ENCODE results near the gene SNIP1.
"Not testable (repeated sequence)": the region's sequence is repeated elsewhere in the genome, so short reads cannot be mapped to it uniquely, and the experiment has no call there.

SNIP1 gene

GRCh38 chr1:37506740-37507139 is 47.4 kb downstream of the SNIP1 start:
- Histone ChIP-seq H3K36me3 (ENCODE audit: control insufficient read depth, insufficient read depth, low read length) (peaks cover 51% of the 10 kb centered on the region), H3K27me3 (ENCODE audit: control insufficient read depth, insufficient read depth, low read length) (no peaks in the 10 kb centered on the region), H3K9ac (ENCODE audit: low read depth, low read length) (no peak overlapping the region), H3K4me1 (ENCODE audit: control insufficient read depth, insufficient read depth, low read length) (no peaks in the 10 kb centered on the region), H3K4me3 (ENCODE audit: low read depth, low read length) (no peak overlapping the region), H3K9me3 (ENCODE audit: control insufficient read depth, insufficient read depth, low read length) (no peaks in the 10 kb centered on the region), H3K27ac (ENCODE audit: low read depth, low read length) (no peak overlapping the region)

- not testable (repeated sequence) for H3K27ac ChIP-seq (ENCODE audit: low read depth, low read length); H3K27me3 ChIP-seq (ENCODE audit: control insufficient read depth, insufficient read depth, low read length); H3K4me1 ChIP-seq (ENCODE audit: control insufficient read depth, insufficient read depth, low read length); H3K4me3 ChIP-seq (ENCODE audit: low read depth, low read length); H3K9me3 ChIP-seq (ENCODE audit: control insufficient read depth, insufficient read depth, low read length); H3K9ac ChIP-seq (ENCODE audit: low read depth, low read length)
- H3K36me3 ChIP-seq (ENCODE audit: control insufficient read depth, insufficient read depth, low read length), result peaks cover 61% of the 10 kb centered on the region
These were observed 51.3 kb downstream of the SNIP1 start for GRCh38 chr1:37502791-37503190.

- H3K27me3 ChIP-seq (ENCODE audit: control insufficient read depth, insufficient read depth, low read length), result no peaks in the 10 kb centered on the region
- H3K36me3 ChIP-seq (ENCODE audit: control insufficient read depth, insufficient read depth, low read length), result peaks cover 58% of the 10 kb centered on the region
- no peak overlapping the region for H3K9ac ChIP-seq (ENCODE audit: low read depth, low read length)
- no peaks in the 10 kb centered on the region for H3K4me1 ChIP-seq (ENCODE audit: control insufficient read depth, insufficient read depth, low read length)
- no peaks in the 10 kb centered on the region for H3K9me3 ChIP-seq (ENCODE audit: control insufficient read depth, insufficient read depth, low read length)
- no peak overlapping the region for H3K4me3 ChIP-seq (ENCODE audit: low read depth, low read length)
- no peak overlapping the region for H3K27ac ChIP-seq (ENCODE audit: low read depth, low read length)
These were observed 52.0 kb downstream of the SNIP1 start for GRCh38 chr1:37502104-37502503.

GRCh38 chr1:37501661-37502060 is 52.4 kb downstream of the SNIP1 start:
- Histone ChIP-seq H3K4me3 (ENCODE audit: low read depth, low read length) (no peak overlapping the region), H3K27ac (ENCODE audit: low read depth, low read length) (no peak overlapping the region)

GRCh38 chr1:37498872-37499617 is 55.0 kb downstream of the SNIP1 start:
- Histone ChIP-seq H3K9ac (ENCODE audit: low read depth, low read length) (no peak overlapping the region), H3K4me3 (ENCODE audit: low read depth, low read length) (no peak overlapping the region), H3K27ac (ENCODE audit: low read depth, low read length) (no peak overlapping the region), H3K36me3 (ENCODE audit: control insufficient read depth, insufficient read depth, low read length) (peaks cover 57% of the 10 kb centered on the region), H3K27me3 (ENCODE audit: control insufficient read depth, insufficient read depth, low read length) (no peaks in the 10 kb centered on the region), H3K9me3 (ENCODE audit: control insufficient read depth, insufficient read depth, low read length) (no peaks in the 10 kb centered on the region), H3K4me1 (ENCODE audit: control insufficient read depth, insufficient read depth, low read length) (no peaks in the 10 kb centered on the region)

More at GRCh38 chr1:37501661-37502060, 52.4 kb downstream of the SNIP1 start:
- H3K4me1 ChIP-seq (ENCODE audit: control insufficient read depth, insufficient read depth, low read length), result no peaks in the 10 kb centered on the region
- no peak overlapping the region for H3K9ac ChIP-seq (ENCODE audit: low read depth, low read length)
- H3K27me3 ChIP-seq (ENCODE audit: control insufficient read depth, insufficient read depth, low read length), result no peaks in the 10 kb centered on the region
- H3K9me3 ChIP-seq (ENCODE audit: control insufficient read depth, insufficient read depth, low read length), result no peaks in the 10 kb centered on the region
- H3K36me3 ChIP-seq (ENCODE audit: control insufficient read depth, insufficient read depth, low read length), result peaks cover 55% of the 10 kb centered on the region

- Histone ChIP-seq H3K4me1 (ENCODE audit: control insufficient read depth, insufficient read depth, low read length) (no peaks in the 10 kb centered on the region), H3K27me3 (ENCODE audit: control insufficient read depth, insufficient read depth, low read length) (no peaks in the 10 kb centered on the region), H3K9me3 (ENCODE audit: control insufficient read depth, insufficient read depth, low read length) (no peaks in the 10 kb centered on the region), H3K27ac (ENCODE audit: low read depth, low read length) (no peak overlapping the region), H3K36me3 (ENCODE audit: control insufficient read depth, insufficient read depth, low read length) (peaks cover 61% of the 10 kb centered on the region), H3K9ac (ENCODE audit: low read depth, low read length) (no peak overlapping the region), H3K4me3 (ENCODE audit: low read depth, low read length) (no peak overlapping the region)
These were observed 56.3 kb downstream of the SNIP1 start for GRCh38 chr1:37497832-37498231.

GRCh38 chr1:37495875-37496274 is 58.2 kb downstream of the SNIP1 start:
- Histone ChIP-seq H3K27ac (ENCODE audit: low read depth, low read length) (no peak overlapping the region), H3K9ac (ENCODE audit: low read depth, low read length) (no peak overlapping the region), H3K36me3 (ENCODE audit: control insufficient read depth, insufficient read depth, low read length) (peaks cover 58% of the 10 kb centered on the region), H3K9me3 (ENCODE audit: control insufficient read depth, insufficient read depth, low read length) (no peaks in the 10 kb centered on the region), H3K4me3 (ENCODE audit: low read depth, low read length) (no peak overlapping the region), H3K27me3 (ENCODE audit: control insufficient read depth, insufficient read depth, low read length) (no peaks in the 10 kb centered on the region), H3K4me1 (ENCODE audit: control insufficient read depth, insufficient read depth, low read length) (no peaks in the 10 kb centered on the region)

- H3K9me3 ChIP-seq (ENCODE audit: control insufficient read depth, insufficient read depth, low read length), result no peaks in the 10 kb centered on the region
- no peaks in the 10 kb centered on the region for H3K27me3 ChIP-seq (ENCODE audit: control insufficient read depth, insufficient read depth, low read length)
- H3K9ac ChIP-seq (ENCODE audit: low read depth, low read length), result no peak overlapping the region
- H3K27ac ChIP-seq (ENCODE audit: low read depth, low read length), result no peak overlapping the region
- H3K36me3 ChIP-seq (ENCODE audit: control insufficient read depth, insufficient read depth, low read length), result peaks cover 44% of the 10 kb centered on the region
- no peak overlapping the region for H3K4me3 ChIP-seq (ENCODE audit: low read depth, low read length)
- no peaks in the 10 kb centered on the region for H3K4me1 ChIP-seq (ENCODE audit: control insufficient read depth, insufficient read depth, low read length)
These were observed 60.6 kb downstream of the SNIP1 start for GRCh38 chr1:37493336-37494098.

GRCh38 chr1:37487619-37487984 is 66.5 kb downstream of the SNIP1 start:
- Histone ChIP-seq H3K9me3 (ENCODE audit: control insufficient read depth, insufficient read depth, low read length) (no peaks in the 10 kb centered on the region), H3K4me1 (ENCODE audit: control insufficient read depth, insufficient read depth, low read length) (no peaks in the 10 kb centered on the region), H3K27me3 (ENCODE audit: control insufficient read depth, insufficient read depth, low read length) (no peaks in the 10 kb centered on the region), H3K27ac (ENCODE audit: low read depth, low read length) (no peak overlapping the region), H3K4me3 (ENCODE audit: low read depth, low read length) (no peak overlapping the region), H3K36me3 (ENCODE audit: control insufficient read depth, insufficient read depth, low read length) (peaks cover 31% of the 10 kb centered on the region), H3K9ac (ENCODE audit: low read depth, low read length) (no peak overlapping the region)

- Histone ChIP-seq H3K27me3 (ENCODE audit: control insufficient read depth, insufficient read depth, low read length) (no peaks in the 10 kb centered on the region), H3K36me3 (ENCODE audit: control insufficient read depth, insufficient read depth, low read length) (peaks cover 33% of the 10 kb centered on the region), H3K4me1 (ENCODE audit: control insufficient read depth, insufficient read depth, low read length) (no peaks in the 10 kb centered on the region), H3K27ac (ENCODE audit: low read depth, low read length) (no peak overlapping the region), H3K9ac (ENCODE audit: low read depth, low read length) (no peak overlapping the region), H3K4me3 (ENCODE audit: low read depth, low read length) (no peak overlapping the region), H3K9me3 (ENCODE audit: control insufficient read depth, insufficient read depth, low read length) (no peaks in the 10 kb centered on the region)
These were observed 67.1 kb downstream of the SNIP1 start for GRCh38 chr1:37486680-37487618.

Data from HUES48 (cell line).